Ishikawa (cell line): ENCODE data around the gene ITGA8.

Experiments
- CEBPB ChIP-seq: IDR thresholded peaks from 2 replicates; pipeline ENCODE4 v1.6.1; 2012
- CREB1 ChIP-seq: IDR thresholded peaks from 2 replicates; pipeline ENCODE4 v1.6.1; 2012; ENCODE audit warnings: low read depth
- EGR1 ChIP-seq: IDR thresholded peaks from 2 replicates; pipeline ENCODE4 v1.6.1; 2012
- EP300 ChIP-seq: IDR thresholded peaks from 2 replicates; pipeline ENCODE4 v1.6.1; 2012; ENCODE audit warnings: borderline replicate concordance
- MAX ChIP-seq: IDR thresholded peaks from 2 replicates; pipeline ENCODE4 v1.6.1; 2012
- RAD21 ChIP-seq: IDR thresholded peaks from 2 replicates; pipeline ENCODE4 v1.6.1; 2012; ENCODE audit warnings: low read depth
- REST ChIP-seq: IDR thresholded peaks from 2 replicates; pipeline ENCODE4 v1.6.1; 2012; ENCODE audit warnings: low read depth, mild to moderate bottlenecking
- TCF12 ChIP-seq: IDR thresholded peaks from 2 replicates; pipeline ENCODE4 v1.6.1; 2012; ENCODE audit warnings: low read depth
- USF1 ChIP-seq: IDR thresholded peaks from 2 replicates; pipeline ENCODE4 v1.6.1; 2012
- YY1 ChIP-seq: IDR thresholded peaks from 2 replicates; pipeline ENCODE4 v1.6.1; 2012; ENCODE audit warnings: low read depth

- TF ChIP-seq YY1 (no peak), CREB1 (no peak), REST (no peak), TCF12 (no peak), RAD21 (no peak), MAX (no peak), USF1 (no peak), CEBPB (no peak), EP300 (no peak), EGR1 (no peak)
Measured at GRCh38 chr10:15545884-15546283, 173.8 kb downstream of the ITGA8 start.
